GM13976 (cell line): ENCODE measurements around the gene HMGA1.
A peak's percentile ranks its signal among the peaks of the same experiment; 100 is the strongest.

ENCODE experiments used
- DNase-seq: peaks from one replicate; pipeline ENCODE4 v3.0.0; 2012; ENCODE audit warnings: low spot score
- CTCF ChIP-seq: IDR thresholded peaks from 2 replicates; pipeline ENCODE4 v1.5.1; 2012; ENCODE audit warnings: borderline replicate concordance, mild to moderate bottlenecking; ENCODE audit not compliant: insufficient read depth; ENCODE audit errors: extremely low read depth, missing control alignments, control extremely low read depth
- in situ Hi-C: fragments of 300-500 bp; cut with MboI; formaldehyde crosslinking; loops from one replicate; pipeline ENCODE4 v1.12.0; 2022; ENCODE audit warnings: low sequenced_read_pairs, mixed read lengths, inconsistent platforms; ENCODE audit not compliant: unreplicated experiment

The HMGA1 gene

GRCh38 chr6:34235307-34236130 lies 1.2 kb upstream of the HMGA1 start:
- peak; percentile 75 for DNase-seq
- no peak for TF ChIP-seq CTCF
- in situ Hi-C loops = no loop called here

GRCh38 chr6:34236131-34236442 lies 586 bp upstream of the HMGA1 start:
- no peak for TF ChIP-seq CTCF
- DNase-seq = peak; percentile 57
- in situ Hi-C loops = no loop called here

- no peak for TF ChIP-seq CTCF
- in situ Hi-C loops = no loop called here
- peak; percentile 58 for DNase-seq
Measured at GRCh38 chr6:34237316-34237721, 646 bp downstream of the HMGA1 start.

- in situ Hi-C loops = no loop called here
- peak; percentile 69 for DNase-seq
- TF ChIP-seq CTCF = peak; percentile 31
Measured at GRCh38 chr6:34237722-34238584, 1.3 kb downstream of the HMGA1 start.

GRCh38 chr6:34238585-34239499 lies 2.2 kb downstream of the HMGA1 start:
- DNase-seq = no peak
- no peak for TF ChIP-seq CTCF
- in situ Hi-C loops = no loop called here

GRCh38 chr6:34239500-34239825 lies 2.8 kb downstream of the HMGA1 start:
- no peak for DNase-seq
- TF ChIP-seq CTCF = no peak
- in situ Hi-C loops = no loop called here
